Measurements from ENCODE around the gene CACNA2D4. TPM values are rescaled to one million over a fixed set of nuclear protein-coding genes. Genes with fewer than 3 reads are reported as not detected.

CACNA2D4 gene
- total RNA-seq, 4 donors from 2014 or later: 1.5 to 2.6 (median 2.0) TPM

GRCh38 chr12:1865284-1865866, 53.1 kb downstream of the CACNA2D4 start:
- intact Hi-C loops (cut with DNase I): no loop called here
- 80 to 85% methylated on average over 29 to 31 of the region's 32 CpGs for WGBS, 2 donors

GRCh38 chr12:1864867-1865266, 53.6 kb downstream of the CACNA2D4 start:
- WGBS, 2 donors: 76 to 90% methylated on average over 2 to 24 of the region's 37 CpGs
- Histone ChIP-seq H3K36me3 (no peaks in the 10 kb centered on the region), H3K27ac (no peak overlapping the region), H3K27me3 (no peaks in the 10 kb centered on the region), H3K9me3 (no peaks in the 10 kb centered on the region), H3K4me1 (no peaks in the 10 kb centered on the region), H3K4me3 (replicated peaks in 1 of 3) (no peak overlapping the region)
- intact Hi-C loops (cut with DNase I): no loop called here
- no peak for DNase-seq
- TF ChIP-seq POLR2A (IDR thresholded peaks at IDR 0.05) (no peak), CTCF (IDR thresholded peaks at IDR 0.05) (no peak)

More at GRCh38 chr12:1865284-1865866, 53.1 kb downstream of the CACNA2D4 start:
- Histone ChIP-seq H3K36me3 (no peaks in the 10 kb centered on the region), H3K9me3 (no peaks in the 10 kb centered on the region), H3K27me3 (no peaks in the 10 kb centered on the region), H3K27ac (no peak overlapping the region), H3K4me3 (replicated peaks in 1 of 3) (no peak overlapping the region), H3K4me1 (no peaks in the 10 kb centered on the region)
- no peak for TF ChIP-seq POLR2A (IDR thresholded peaks at IDR 0.05)
- TF ChIP-seq CTCF (IDR thresholded peaks at IDR 0.05): no peak
- no peak for DNase-seq

GRCh38 chr12:1864456-1864855, 54.0 kb downstream of the CACNA2D4 start:
- intact Hi-C loops (cut with DNase I): no loop called here
- no peak overlapping the region for H3K27ac ChIP-seq
- no peak for DNase-seq
- no peaks in the 10 kb centered on the region for H3K9me3 ChIP-seq
- 58 to 62% methylated on average over 17 to 27 of the region's 27 CpGs for WGBS, 2 donors
- TF ChIP-seq POLR2A (IDR thresholded peaks at IDR 0.05): no peak
- no peaks in the 10 kb centered on the region for H3K27me3 ChIP-seq
- no peak overlapping the region for H3K4me3 ChIP-seq (replicated peaks in 1 of 3)
- H3K36me3 ChIP-seq: no peaks in the 10 kb centered on the region
- H3K4me1 ChIP-seq: no peaks in the 10 kb centered on the region

- no peaks in the 10 kb centered on the region for H3K36me3 ChIP-seq
- intact Hi-C loops (cut with DNase I): no loop called here
- no peaks in the 10 kb centered on the region for H3K27me3 ChIP-seq
Observed at GRCh38 chr12:1863823-1864222, 54.6 kb downstream of the CACNA2D4 start.

GRCh38 chr12:1862973-1863372, 55.5 kb downstream of the CACNA2D4 start:
- no peaks in the 10 kb centered on the region for H3K36me3 ChIP-seq
- H3K27me3 ChIP-seq: no peaks in the 10 kb centered on the region
- H3K4me3 ChIP-seq (replicated peaks in 1 of 3): no peak overlapping the region
- intact Hi-C loops (cut with DNase I): no loop called here
- H3K27ac ChIP-seq: no peak overlapping the region
- H3K4me1 ChIP-seq: no peaks in the 10 kb centered on the region
- no peaks in the 10 kb centered on the region for H3K9me3 ChIP-seq
- no peak for DNase-seq
- TF ChIP-seq CTCF (IDR thresholded peaks at IDR 0.05) (no peak), POLR2A (IDR thresholded peaks at IDR 0.05) (no peak)

More at GRCh38 chr12:1863823-1864222, 54.6 kb downstream of the CACNA2D4 start:
- H3K4me1 ChIP-seq: no peaks in the 10 kb centered on the region
- DNase-seq: no peak
- H3K27ac ChIP-seq: no peak overlapping the region
- H3K9me3 ChIP-seq: no peaks in the 10 kb centered on the region
- H3K4me3 ChIP-seq (replicated peaks in 1 of 3): no peak overlapping the region
- WGBS, 2 donors: 91 to 92% methylated on average over 16 of the region's 16 CpGs
- no peak for TF ChIP-seq POLR2A (IDR thresholded peaks at IDR 0.05)
- TF ChIP-seq CTCF (IDR thresholded peaks at IDR 0.05): no peak

All from thyroid gland (tissue), 4 donors.